GM12801 (cell line): ENCODE data around the gene ZNF236.

Experiments used
- TF ChIP-seq, protein P1 (sequence below): IDR thresholded peaks from one replicate; pipeline ENCODE4 v1.5.1; 2011; ENCODE audit warnings: control low read depth; ENCODE audit not compliant: insufficient read length; ENCODE audit errors: extremely low read depth

The ZNF236 gene

DNA sequence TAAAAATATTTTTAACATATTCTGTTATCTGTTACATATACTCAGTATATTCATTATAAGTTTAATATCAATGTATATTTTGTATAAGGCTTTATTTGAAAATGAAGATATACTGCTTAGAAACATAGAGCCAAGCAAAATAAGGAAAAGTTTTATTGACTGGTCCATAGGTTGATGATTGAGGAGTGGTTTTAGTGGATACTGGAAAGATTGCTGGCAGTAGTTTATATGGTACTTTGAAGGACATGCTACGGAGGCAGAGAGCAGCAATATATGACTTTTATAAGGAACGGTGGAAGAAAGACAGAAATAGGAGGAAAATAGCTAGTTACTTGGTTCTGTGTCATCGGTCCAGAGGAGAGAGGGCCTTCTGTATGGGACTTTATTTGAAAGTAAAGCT lies 92.4 kb downstream of the ZNF236 start:
- TF ChIP-seq, protein P1, sequence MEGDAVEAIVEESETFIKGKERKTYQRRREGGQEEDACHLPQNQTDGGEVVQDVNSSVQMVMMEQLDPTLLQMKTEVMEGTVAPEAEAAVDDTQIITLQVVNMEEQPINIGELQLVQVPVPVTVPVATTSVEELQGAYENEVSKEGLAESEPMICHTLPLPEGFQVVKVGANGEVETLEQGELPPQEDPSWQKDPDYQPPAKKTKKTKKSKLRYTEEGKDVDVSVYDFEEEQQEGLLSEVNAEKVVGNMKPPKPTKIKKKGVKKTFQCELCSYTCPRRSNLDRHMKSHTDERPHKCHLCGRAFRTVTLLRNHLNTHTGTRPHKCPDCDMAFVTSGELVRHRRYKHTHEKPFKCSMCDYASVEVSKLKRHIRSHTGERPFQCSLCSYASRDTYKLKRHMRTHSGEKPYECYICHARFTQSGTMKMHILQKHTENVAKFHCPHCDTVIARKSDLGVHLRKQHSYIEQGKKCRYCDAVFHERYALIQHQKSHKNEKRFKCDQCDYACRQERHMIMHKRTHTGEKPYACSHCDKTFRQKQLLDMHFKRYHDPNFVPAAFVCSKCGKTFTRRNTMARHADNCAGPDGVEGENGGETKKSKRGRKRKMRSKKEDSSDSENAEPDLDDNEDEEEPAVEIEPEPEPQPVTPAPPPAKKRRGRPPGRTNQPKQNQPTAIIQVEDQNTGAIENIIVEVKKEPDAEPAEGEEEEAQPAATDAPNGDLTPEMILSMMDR = no peak

DNA sequence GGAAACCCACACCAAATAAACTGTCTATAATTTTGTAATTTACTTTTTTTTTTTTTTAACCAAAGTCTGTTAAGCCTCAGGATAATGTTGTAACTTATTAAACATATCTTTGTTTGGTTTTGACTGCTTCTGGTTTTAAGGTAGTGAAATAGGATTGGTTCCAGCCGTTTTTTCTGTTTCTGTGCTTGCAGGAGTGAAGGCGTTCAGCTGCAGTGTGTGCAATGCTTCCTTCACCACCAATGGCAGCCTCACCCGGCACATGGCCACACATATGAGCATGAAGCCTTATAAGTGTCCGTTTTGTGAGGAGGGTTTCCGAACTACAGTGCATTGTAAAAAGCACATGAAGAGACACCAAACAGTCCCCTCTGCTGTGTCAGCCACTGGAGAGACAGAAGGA lies 93.1 kb downstream of the ZNF236 start:
- TF ChIP-seq, protein P1 = no peak

DNA sequence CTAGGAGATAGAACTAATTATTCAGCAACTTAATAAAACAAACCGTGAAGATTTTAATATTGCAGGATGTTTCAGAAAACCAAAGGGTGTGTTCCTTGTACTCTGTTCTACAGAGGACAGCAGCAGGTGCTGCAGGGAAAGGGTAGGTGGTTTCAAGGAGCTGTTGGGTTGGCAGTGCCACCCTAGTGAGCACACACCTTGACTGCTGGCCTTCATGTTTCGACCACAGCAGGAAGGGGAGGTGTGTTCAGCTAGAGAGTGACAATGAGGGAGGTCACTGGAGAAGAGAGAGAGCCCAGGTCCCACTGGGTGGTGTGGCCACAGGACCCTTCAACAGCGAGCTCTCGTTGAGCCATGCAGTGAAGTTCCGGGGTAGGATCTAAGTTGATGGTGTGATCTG lies 98.6 kb downstream of the ZNF236 start:
- TF ChIP-seq, protein P1 = no peak

DNA sequence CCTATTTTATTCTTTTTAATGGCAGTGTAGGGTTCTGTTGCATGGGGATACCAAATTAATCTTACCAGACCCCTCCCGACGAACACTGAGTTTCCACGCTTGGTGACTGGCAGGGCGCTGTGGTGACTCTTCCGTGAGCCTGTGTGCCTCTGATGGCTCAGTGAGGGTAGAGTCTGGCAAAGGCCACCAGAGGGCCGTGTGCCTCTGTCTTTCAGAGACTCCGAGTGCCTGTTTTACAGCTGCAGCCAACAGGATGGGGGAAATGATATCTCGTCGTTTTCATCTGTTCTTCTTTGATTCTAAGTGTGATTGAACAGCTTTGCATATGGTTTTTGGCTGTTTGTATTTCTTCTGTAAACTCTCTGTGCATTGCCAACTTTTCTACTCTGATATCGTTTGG lies 99.8 kb downstream of the ZNF236 start:
- TF ChIP-seq, protein P1 = peak; percentile 12

DNA sequence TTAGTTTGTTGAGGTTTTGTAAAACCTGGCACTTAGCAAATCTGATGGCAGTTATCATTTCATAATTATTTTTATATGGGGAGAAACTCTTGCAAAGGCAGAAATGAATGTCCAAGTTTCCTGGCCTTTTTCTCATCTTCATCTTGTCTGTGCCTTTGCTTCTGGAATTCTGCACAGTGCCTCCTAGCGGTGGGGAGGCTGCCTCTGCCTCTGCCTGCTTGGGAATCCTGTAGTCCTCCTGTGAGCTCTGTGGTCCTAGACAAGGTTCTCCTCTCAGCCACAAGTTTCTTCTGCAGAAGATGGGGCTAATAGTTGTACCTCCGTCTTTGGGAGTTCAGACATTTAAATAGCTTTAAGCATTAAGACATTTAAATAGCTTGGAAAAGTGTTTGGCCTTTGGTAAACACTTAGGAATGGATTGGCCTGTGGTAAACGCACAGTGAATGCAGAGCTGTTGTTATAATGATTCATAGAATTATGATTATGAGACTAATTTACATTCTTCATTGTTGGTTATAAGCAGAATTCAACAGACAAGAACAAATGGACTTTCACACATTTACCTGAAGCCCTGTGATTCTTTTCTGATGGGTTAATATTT lies 101.2 kb downstream of the ZNF236 start:
- TF ChIP-seq, protein P1 = no peak

DNA sequence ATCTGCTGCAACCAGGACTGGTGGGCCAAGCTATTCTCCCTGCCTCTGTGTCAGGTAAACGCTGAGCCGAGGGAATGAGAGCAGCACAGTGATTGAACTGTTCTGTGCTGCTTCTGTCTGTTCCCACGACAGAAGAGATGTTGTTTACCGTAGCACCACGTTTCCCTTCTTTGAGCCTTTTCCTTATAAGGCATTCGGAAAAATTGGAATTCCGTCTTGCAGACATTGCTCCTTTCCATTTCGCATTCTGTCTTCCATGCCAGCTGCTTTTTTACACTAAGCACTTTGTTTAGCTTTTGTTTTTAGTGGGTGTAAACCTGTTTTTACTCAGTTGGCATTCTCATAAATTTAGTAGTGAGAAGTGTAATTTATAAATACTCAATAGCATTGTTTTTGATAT lies 103.1 kb downstream of the ZNF236 start:
- TF ChIP-seq, protein P1 = no peak

DNA sequence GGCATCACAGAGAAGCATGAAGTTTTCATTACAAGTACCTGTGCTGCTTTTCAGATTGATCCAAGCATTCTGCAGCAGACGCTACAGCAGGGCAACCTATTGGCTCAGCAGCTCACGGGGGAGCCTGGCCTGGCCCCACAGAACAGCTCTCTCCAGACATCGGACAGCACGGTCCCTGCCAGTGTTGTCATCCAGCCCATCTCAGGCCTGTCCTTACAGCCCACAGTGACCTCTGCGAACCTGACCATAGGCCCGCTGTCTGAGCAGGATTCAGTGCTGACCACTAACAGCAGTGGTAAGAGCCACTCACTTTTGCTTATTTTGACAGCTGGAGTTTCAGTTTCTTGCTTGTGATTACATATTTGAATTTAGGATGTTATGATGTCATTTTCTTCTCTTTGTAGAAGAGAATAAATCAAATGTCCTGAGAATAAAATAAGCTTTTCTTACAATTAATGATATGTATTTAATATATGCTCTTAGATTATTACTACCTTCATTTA lies 104.9 kb downstream of the ZNF236 start:
- TF ChIP-seq, protein P1 = no peak
